ENCODE measurements around the gene GIMAP5.
"Not testable (repeated sequence)": the region's sequence is repeated elsewhere in the genome, so short reads cannot be mapped to it uniquely, and the experiment has no call there.

The GIMAP5 gene

DNA sequence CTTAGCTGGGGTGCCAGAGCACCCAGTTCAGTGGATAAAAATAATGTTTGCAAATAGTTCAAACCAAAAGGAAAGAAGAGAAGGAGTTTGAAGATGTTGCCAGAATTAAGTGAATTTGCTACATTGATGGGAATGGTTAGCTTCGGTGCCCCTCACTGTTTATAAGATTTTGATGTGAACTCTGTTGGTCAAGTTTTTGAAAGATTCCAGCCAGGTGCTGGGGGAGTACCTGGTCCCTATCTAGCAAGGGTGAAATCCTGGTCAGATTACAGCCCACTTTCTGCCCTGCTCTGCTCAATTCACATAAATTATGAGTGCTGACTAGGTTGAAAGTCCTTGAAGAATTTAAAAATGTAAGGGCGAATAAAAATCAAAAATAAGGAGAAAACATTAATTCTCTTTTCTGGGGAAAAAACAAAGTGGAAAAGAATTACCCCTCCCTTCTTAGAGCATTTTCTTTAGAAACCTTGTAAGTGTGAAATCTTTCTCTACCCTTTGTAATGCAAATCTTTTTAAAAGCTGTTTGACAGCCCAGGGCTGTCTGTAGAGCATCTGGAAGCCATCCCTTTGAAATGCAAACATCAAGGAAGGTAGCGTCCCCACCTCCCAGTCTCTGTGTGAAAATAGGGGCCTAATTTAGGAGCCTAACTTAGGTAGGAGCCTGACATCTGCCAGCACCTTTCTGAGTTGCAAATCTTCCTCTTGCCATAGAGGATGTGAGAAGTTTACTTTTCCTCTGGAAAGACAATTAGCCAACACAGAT lies 1.4 kb upstream of the GIMAP5 start:
- no peak for DNase-seq

DNA sequence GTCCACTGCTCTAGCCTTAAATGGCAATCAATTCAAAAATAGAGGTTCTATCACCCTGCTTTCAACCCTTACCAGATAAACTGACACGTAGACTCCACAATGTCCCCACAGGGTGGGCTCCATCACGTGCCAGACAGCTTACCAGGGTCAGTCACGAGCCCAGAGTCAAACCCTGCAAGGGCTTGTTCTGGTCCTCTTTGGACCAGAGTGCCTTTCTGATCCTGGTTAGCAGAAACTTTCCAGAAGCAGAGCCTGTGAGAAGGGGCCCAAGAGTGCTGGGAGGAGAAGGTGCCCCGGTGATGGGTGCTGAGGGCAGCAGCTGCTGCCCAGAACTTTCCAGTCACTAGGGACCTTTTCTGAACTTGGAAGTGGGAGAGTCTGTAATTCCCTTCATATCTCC lies 354 bp upstream of the GIMAP5 start:
- no peak for DNase-seq

DNA sequence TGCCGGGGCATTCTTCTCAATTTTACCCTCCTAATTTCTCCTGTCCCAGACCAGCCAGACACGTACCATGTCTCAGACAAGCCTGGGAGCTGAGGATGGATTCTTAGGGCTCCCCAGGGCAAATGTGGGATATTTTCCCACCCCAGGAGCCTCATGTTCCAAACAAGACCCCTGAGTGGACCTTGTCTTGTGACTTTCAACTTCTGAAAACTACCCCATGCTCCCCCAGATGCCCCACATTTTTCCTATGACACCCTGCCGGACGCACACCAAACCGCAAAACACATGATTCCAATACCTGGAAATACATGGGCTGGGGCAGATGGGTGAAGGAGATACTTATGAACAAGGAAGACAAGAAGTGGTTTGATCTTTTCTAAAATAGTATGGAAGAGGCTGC lies 874 bp downstream of the GIMAP5 start:
- no peak for DNase-seq

DNA sequence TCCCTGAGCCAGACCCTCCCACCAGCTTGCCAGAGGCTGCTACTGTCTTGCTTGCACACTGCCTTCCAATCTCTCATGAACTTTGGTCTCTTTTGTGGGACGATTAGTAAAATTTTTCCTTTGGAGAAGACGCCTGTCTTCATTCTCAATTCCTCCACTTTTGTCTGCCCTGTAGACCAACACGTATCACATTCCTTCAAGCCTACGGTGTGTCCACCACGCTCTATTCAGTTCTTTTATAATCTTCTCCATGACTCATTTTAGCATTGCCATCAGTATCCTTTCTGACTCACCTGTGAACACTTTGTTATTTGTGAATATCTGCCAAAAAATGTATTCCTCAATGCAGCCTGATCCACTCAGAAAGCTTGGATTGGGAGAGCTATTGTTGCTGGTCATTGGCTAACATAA lies 1.4 kb downstream of the GIMAP5 start:
- no peak for DNase-seq

DNA sequence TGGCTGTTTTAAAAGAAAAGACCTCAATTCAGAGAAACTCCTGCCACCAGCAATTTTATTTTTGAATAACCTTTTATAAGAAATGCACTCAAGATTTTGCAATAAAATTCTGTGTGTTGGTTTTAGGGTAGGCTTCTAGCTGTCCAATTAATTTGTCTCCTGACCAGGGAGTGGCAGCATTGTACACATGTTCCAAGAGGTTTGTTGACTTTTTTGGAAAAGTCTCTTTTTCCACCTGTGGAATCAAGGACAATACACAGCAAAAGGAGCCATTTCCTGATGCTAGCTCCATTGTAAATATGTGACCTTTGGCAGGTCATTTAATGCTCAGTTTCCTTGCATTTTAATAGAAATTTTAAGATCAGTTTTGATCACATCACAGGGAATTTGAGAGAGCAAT lies 1.8 kb downstream of the GIMAP5 start:
- DNase-seq: no peak

DNA sequence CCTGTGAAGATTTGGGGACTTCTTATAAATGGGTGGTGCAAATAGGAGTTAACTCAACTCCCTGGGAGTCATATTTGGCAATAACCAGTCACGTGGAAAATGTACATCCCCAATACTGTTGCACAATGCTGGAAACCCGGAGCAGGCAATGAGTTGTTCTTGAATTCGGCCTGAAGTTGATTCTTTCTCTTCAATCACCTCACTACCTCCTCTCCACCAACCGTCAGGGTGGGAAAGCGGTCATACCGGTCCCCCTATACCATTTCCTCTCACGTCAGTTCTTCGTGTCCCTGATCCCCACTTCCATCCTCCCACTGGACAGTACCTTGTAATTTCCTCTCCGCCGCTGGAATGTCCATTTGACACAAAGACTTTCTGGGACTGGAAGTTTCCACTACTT lies 2.8 kb downstream of the GIMAP5 start:
- DNase-seq: no peak

DNA sequence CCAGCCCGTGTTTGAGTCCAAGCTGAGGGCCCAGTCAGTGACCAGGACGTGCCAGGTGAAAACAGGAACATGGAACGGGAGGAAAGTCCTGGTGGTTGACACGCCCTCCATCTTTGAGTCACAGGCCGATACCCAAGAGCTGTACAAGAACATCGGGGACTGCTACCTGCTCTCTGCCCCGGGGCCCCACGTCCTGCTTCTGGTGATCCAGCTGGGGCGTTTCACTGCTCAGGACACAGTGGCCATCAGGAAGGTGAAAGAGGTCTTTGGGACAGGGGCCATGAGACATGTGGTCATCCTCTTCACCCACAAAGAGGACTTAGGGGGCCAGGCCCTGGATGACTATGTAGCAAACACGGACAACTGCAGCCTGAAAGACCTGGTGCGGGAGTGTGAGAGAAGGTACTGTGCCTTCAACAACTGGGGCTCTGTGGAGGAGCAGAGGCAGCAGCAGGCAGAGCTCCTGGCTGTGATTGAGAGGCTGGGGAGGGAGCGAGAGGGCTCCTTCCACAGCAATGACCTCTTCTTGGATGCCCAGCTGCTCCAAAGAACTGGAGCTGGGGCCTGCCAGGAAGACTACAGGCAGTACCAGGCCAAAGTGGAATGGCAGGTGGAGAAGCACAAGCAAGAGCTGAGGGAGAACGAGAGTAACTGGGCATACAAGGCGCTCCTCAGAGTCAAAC lies 5.2 kb downstream of the GIMAP5 start:
- no peak for DNase-seq

DNA sequence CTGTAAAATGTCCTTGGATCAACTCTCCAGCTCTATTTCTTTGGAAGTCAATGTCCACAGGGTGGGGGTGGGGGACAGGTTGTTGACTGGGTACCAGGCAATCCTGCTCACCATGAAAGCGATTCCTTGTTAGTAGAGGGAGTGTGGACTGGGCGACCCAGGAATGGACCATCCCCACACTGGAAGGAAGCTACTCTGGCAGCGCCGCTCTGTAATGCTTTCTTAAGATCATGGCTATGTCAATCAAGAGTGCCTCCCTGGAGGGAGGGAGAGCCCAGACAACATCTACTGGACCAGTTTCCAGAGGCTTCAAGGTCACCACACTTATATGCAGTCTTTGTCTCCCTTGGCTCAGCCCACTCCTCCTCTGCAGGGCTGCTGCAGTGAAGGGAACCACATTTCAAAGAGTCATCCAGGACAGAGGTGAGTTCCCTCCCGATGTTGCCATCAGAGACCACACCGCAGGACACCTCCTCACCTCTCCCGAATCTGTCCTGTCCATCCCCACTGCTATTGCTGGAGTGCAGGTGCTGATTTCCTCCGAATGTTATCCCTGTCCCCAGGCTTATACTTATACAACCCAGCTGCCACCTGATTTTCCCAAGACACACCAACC lies 6.9 kb downstream of the GIMAP5 start:
- DNase-seq: no peak

DNA sequence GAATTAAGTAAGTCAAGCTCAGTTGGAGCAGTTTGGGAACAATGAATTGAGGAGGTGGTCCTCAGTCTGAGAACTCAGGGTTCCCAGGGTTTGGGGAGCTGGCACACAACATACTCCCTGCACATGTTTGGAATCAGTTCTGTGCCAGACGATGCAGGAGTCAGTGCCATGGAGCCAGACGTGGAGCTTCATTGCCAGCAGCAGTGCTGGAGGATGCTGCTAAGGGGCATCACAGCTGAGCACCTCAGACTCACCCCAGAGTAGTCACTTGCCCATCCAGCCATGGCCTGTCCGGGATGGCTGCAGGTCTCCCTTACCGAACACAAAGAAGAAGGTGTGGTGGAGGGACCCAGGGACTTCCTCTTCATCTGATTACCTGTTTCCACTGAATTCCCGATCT lies 7.9 kb downstream of the GIMAP5 start:
- no peak for DNase-seq

DNA sequence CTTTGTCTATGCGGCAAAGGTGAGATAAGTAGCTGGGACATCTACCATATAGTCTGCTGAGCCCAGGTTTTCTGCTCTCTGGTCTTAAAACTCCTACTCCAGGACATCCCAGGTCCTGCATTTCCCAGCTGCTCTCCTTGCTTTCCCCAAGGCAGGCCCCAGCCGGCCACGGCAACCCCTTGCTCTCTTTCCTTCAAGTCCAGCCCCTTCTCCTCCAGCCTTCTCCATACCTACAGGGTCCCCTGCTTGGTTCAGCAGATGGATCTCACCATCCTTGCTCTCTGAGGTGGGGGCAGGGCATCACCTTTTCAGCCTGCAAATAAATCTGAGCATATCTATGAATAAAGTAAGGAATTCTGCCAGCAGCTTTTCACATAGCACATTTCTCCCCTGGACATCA lies 8.7 kb downstream of the GIMAP5 start:
- DNase-seq: no peak

DNA sequence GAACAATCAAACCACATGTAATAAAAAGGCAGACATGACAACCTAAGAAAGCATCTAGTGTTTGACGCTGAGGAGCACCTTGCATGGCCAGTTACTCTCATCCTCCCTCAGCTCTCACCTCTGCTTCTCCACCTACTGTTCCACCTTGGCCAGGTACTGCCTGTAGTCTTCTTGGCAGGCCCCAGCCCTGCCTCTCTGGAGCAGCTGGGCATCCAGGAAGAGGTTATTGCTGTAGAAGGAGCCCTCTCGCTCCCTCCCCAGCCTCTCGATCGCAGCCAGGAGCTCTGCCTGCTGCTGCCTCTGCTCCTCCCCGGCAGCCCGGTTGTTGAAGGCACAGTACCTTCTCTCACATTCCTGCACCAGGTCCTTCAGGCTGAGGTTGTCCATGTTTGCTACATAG lies 9.7 kb downstream of the GIMAP5 start:
- no peak for DNase-seq

DNA sequence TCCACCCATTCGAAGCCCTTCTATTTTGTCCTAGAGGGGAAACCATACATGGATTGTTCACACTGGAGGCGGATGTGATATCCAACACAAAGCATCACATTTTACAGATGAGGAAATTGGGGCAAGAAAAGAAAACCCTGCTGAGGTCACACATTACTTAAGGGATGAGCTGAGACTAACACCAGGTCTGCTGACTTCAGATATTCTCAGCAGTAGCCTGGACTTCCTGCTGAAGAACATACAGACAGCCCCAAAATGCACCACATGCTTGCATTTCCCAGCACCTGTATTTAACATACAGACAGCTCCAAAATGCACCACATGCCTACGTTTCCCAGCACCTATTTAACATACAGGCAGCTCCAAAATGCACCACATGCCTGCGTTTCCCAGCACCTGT lies 11.2 kb downstream of the GIMAP5 start:
- DNase-seq: no peak

DNA sequence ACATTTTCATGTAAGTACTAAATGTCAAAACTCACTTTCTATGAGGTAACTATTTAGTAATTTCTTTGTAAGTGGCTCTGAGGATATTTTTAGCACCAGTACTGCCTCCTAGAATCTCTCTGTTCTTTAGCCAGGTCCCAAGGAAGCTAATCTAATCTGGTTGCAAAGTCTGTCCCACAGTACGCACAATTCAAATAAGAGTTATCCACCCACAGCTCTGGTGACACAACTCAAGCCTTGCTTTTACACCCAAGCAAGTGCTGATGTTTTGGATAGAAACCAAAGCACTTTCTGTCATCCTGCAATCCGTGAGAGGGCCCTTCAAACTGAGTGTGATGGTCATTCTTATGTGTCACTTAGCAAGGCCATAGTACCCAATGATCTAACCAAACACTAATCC lies 14.5 kb downstream of the GIMAP5 start:
- no peak for DNase-seq

DNA sequence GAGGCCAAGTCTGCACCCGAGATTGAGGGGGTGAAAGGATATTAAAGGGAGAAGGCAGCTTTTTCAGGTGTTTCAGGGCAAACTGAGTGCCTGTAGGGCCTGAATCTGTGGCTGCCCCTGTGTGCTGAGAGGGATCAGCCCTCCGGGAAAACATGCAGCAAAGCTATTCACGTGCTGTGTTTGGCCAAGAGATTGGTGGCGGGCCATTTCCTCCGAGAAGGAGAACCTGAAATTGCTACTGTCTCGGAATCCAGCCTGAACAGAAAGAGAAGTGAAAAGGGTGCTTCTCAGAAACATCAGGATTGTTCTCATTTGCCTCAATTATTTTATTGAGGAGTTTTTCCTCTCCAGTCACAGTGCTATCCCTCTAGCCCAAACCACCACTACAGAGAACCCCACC lies 16.0 kb downstream of the GIMAP5 start:
- DNase-seq: no peak

DNA sequence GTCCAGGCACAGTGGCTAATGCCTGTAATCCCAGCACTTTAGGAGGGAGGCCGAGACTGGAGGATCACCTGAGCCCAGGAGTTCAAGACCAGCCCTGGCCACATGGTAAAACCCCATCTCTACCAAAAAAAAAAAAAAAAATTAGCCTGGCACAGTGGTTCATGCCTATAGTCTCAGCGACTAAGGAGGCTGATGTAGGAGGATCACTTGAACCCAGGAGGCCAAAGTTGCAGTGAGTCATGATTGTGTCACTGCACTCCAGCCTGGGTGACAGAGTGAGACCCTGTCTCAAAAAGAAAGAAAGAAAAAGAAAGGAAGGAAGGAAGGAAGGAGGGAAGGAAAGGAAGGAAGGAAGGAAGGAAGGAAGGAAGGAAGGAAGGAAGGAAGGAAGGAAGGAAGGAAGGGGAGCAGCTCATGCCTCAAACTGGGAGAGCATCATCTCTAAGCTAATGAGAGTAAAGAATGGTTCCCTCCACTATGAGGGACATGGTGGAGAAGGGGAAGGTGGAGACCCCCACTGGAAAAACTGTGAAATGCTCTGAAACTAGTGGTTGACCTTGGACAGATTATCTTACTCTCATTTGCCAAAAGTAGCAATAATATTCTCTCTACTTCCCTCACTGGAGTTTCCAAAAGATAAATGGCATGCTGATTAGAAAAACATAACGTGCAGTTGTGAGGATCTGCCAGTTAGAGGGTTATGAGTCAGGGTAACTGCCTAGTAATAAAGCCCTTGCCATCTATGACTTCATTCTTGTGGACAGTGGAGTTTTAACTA lies 16.8 kb downstream of the GIMAP5 start:
- DNase-seq: no peak

DNA sequence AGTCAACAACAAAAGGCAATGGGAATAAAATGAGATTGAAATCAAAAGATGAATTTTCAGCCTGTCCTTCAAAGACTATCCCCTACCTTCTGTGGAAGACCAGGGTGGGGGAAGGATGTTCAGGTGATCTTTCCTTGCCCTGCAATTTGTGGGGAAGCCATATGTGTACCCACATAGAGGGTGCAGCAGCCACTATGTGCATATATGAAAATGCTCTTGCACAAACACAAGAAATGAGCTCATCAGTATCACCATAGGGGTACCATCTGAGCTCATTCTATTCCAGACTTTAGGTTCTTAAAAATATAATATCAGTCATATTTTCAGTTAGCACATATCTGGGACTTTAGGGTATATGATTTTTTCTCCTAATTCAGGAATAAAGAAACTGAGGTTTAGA lies 17.7 kb downstream of the GIMAP5 start:
- no peak for DNase-seq

DNA sequence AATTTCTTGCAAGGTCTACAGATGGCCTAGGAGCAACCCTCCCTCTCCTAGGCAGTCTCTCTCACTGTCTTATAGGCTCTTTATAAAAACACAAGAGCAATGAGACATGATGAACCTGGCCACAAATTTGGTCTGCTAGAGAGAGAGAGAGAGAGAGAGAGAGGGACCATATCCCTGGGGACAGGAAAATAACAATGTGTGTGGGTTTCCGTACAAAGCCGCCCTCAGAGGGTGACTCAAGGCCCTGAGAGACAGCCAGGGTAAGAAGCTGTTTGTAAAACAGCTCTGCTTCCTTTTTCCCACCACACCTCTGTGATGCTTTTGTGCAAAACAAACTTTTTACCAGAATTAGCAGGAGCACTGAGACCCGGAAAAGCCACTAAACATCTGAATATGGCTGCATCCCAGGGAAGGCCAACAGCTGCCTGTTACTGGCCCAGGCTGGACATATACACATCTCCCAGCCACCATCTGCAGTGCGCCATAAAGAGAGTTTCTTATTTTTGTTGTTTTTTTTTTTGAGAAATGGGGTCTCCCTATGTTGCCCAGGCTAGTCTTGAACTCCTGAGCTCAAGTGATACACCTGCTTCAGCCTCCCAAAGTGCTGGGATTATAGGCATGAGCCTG lies 18.4 kb downstream of the GIMAP5 start:
- DNase-seq: no peak

DNA sequence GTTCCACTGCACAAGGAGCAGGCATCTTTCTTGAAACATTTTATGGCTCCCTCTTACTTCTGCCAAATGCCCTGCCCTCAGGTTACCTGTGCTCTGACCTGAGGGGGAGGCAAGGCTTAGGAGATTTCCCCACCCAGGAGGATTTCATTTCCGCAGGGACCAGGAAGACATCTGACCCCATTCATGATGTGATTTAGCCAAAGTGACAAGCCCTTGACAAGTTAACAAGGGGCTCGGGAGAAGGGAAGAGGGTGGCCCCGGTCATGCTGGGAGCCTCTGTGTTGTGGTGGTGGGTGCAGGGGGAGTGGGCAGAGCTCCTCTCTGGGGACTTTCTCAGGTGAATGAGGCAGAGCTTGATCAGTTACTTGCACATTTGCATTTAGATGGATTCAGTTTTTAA lies 18.9 kb downstream of the GIMAP5 start:
- no peak for DNase-seq

DNA sequence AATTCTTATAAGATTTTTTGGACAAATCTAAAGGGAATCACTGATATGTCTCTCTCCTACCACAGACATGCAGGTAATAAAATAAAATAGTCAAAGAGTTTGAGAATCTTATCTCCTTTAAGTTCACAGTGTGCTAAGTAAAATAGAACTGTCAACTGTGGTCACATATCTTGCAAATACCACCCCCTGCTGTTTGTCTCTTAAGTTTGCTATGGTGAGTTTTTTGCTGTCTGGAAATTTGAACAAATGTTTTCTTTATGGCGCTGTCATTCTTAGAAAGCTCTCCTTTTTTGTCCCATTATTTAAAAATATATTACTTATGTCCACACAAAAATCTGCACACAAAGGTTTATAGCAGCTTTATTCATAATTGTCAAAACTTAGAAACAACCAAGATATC lies 19.6 kb downstream of the GIMAP5 start:
- DNase-seq: no peak

DNA sequence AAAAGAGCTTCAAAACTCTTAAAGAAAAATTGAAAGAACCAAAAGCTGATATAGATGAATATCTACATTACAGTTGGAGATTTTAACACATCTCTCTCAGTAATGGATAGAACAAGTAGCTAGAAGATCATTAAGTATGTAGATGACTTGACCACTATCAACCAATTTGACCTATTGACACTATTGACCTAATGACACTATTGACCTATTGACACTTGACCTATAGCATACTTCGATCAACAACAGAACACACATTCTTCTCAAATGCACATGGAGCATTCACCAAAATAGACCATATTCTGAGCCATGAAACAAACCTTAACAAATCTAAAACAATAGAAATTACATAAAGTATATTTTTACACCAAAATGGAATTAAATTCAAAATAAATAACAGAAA lies 22.3 kb downstream of the GIMAP5 start:
- DNase-seq: no peak

DNA sequence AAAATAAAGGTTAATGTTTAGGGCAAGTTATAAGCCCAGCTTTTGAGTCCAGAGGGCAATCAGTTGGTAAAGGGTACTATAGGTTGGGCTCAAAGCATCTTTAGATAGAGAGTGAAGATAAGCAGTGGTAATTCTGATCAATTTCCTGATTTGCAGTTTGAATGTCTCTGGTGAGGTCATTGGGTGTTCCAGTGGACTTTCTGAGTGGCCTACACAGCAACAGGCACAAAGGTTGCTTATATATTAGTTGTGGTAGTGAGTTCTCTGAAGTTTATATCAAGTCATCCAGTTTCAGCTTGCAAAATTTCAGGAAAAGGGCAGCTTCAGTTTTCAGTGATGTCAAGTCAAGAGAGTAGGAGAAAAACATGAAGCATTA lies 29.1 kb downstream of the GIMAP5 start:
- no peak for DNase-seq

DNA sequence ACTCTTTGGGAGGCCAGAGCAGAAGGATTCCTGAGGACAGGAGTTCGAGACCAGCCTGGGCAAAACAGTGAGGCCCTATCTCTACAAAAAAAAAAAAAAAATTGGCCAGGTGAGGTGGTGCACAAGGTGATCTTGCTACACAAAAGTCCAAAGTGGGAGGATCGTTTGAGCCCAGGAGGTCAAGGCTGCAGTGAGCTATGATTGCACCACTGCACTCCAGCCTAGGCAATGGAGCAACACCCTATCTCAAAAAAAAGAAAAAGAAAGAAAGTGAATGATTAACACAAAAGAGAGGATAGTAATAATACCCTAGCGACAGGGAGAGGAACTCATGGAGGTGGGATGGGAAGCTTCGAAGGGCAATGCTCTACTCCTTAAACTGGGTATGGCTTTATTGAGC lies 32.5 kb downstream of the GIMAP5 start:
- DNase-seq: no peak

DNA sequence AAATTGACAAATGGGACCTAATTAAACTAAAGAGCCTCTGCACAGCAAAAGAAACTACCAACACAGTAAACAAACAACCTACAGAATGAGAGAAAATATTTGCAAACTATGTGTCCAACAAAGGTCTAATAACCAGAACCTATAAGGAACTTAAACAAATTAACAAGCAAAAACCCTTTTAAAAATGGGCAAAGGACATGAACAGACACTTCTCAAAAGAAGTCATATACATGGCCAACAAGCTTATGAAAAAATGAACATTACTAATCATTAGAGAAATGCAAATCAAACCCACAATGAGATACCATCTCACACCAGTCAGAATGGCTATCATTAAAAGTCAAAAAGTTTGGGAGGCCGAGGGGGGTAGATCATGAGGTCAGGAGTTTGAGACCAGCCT lies 36.9 kb downstream of the GIMAP5 start:
- not testable (repeated sequence) for DNase-seq

All from NCI-H2171 treated with DMSO at 0.1 percent for 48 hours (cell line).